ENCODE measurements around the gene NDUFS2.

The NDUFS2 gene

DNA sequence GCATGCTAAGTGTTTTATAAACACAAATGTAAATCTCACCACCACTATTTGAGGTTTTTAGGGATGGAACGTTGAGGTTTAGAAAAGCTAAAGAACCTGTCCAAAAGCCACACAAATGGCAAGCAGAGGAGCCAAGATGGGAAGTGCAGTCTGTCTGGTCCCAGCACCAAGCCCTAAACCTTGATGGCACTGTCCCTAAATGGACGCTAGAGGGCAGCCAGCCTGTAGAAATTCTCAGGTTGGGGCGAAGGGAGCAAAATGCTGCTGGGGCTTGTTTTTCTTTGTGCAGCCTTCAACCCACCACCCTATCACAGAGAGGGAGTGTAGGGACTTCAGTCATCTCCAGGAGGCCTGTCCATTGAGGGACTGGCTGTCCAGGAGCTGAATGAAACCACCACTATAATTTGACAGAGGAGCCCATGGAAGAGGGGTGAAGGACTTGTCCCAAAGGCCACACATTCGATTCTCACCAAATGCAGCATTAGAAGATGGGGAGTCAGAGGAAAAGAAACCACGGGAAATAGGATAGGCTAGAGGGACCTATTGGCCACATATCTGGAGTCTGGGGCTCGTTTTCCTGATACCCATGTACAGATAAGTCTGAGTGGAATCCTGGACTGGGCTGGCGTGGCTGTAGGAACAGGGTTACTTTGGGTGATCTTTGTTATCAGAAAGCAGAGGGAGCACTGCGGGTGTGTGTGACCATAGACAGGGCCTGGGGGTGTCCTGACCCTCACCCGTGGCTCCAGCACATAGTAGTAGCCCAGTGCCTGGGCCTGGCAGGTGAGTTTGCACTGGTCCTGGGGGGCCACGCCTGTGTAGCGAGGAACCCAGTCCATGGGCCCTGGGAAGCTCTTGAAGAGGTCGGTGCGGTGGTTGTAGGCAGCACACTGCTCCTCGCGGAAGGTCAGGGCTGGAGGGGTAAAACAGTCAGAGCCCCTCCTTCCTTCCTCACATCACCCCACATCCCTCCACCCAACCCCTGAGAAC, 9.4 kb upstream of the NDUFS2 start:
- TF ChIP-seq, protein P1, sequence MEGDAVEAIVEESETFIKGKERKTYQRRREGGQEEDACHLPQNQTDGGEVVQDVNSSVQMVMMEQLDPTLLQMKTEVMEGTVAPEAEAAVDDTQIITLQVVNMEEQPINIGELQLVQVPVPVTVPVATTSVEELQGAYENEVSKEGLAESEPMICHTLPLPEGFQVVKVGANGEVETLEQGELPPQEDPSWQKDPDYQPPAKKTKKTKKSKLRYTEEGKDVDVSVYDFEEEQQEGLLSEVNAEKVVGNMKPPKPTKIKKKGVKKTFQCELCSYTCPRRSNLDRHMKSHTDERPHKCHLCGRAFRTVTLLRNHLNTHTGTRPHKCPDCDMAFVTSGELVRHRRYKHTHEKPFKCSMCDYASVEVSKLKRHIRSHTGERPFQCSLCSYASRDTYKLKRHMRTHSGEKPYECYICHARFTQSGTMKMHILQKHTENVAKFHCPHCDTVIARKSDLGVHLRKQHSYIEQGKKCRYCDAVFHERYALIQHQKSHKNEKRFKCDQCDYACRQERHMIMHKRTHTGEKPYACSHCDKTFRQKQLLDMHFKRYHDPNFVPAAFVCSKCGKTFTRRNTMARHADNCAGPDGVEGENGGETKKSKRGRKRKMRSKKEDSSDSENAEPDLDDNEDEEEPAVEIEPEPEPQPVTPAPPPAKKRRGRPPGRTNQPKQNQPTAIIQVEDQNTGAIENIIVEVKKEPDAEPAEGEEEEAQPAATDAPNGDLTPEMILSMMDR (conservative IDR thresholded peaks at IDR 0.05; ENCODE audit: control insufficient read depth, insufficient read depth, low read depth, low read length) = peak; percentile 91
- peak; percentile 84 for DNase-seq (ENCODE audit: low read depth)
- no peak overlapping the region for H3K4me3 ChIP-seq (ENCODE audit: control insufficient read depth, low read depth, low read length)

DNA sequence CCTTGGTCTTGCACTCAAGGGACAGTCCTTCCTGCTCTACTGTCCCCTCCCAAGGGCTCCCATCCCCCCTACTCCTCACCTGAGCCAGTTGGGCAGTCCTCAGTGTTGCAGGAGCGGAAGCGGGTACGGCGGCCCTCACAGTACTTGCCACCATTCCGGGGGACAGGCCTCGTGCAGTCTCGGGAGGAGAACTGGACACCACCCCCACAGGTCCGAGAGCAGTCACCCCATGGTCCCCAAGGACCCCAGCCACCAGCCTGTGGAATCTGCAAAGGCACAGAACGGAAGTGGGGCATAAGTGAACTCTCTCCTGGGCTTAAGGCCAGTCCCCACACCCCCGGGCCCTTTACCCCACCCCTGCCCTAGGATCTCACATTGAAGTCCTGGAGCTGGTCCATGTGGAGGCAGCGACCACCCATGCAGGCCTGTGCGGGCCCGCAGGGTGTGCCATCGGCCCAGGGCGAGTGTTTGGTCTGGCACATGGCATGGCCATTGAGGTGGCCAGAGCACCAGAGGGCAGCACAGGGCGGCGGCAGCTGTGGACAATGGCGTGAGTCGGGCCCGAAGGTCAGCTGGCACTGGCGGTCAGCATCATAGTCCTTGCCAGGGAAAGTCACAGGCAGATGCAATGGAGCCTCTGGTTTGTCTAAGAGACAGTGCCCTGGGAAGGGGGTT, 8.5 kb upstream of the NDUFS2 start:
- DNase-seq (ENCODE audit: low read depth) = peak; percentile 49
- H3K4me3 ChIP-seq (ENCODE audit: control insufficient read depth, low read depth, low read length) = no peak overlapping the region
- TF ChIP-seq, protein P1 (conservative IDR thresholded peaks at IDR 0.05; ENCODE audit: control insufficient read depth, insufficient read depth, low read depth, low read length) = no peak

DNA sequence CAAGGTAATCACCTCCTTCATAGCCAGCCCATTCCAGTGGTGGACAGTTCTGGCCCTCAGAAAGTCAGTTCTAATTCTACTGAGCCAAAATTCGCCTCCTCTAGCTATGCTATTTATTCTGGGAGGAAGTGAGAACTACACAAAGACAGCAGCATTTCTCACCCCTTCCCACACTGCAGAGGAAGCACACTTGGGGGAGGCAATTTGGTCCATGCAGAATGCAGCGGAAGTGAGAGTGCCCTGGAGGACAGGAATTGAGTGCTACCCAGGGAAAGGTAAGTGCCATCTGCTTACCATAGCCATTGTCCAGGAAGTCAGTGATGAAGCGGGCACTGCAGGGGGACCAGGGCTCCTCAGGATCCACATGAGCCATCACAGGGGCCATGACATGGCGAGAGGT, 7.0 kb upstream of the NDUFS2 start:
- DNase-seq (ENCODE audit: low read depth) = no peak
- peak overlapping the region; percentile 1 for H3K4me3 ChIP-seq (ENCODE audit: control insufficient read depth, low read depth, low read length)
- TF ChIP-seq, protein P1 (conservative IDR thresholded peaks at IDR 0.05; ENCODE audit: control insufficient read depth, insufficient read depth, low read depth, low read length) = no peak

DNA sequence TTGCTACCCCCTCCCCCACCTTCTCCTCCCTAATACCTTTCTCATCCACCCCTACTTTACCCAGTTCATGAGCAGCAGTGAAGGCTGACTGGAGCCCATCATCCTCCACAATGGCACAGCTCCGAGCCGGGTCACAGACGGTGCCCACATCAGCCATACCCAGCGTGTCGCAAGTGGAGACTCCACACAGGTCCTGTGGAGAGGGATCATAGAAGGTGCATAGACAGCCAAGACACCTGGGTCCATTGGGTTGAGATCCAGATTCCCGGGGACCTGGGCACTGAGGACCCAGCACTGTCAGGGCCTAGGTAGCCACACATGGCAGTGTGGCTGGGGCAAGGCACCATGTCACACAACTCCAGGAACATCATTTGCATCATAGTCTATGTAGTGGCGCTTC, 6.1 kb upstream of the NDUFS2 start:
- H3K4me3 ChIP-seq (ENCODE audit: control insufficient read depth, low read depth, low read length) = peak overlapping the region; percentile 85
- TF ChIP-seq, protein P1 (conservative IDR thresholded peaks at IDR 0.05; ENCODE audit: control insufficient read depth, insufficient read depth, low read depth, low read length) = no peak
- no peak for DNase-seq (ENCODE audit: low read depth)

DNA sequence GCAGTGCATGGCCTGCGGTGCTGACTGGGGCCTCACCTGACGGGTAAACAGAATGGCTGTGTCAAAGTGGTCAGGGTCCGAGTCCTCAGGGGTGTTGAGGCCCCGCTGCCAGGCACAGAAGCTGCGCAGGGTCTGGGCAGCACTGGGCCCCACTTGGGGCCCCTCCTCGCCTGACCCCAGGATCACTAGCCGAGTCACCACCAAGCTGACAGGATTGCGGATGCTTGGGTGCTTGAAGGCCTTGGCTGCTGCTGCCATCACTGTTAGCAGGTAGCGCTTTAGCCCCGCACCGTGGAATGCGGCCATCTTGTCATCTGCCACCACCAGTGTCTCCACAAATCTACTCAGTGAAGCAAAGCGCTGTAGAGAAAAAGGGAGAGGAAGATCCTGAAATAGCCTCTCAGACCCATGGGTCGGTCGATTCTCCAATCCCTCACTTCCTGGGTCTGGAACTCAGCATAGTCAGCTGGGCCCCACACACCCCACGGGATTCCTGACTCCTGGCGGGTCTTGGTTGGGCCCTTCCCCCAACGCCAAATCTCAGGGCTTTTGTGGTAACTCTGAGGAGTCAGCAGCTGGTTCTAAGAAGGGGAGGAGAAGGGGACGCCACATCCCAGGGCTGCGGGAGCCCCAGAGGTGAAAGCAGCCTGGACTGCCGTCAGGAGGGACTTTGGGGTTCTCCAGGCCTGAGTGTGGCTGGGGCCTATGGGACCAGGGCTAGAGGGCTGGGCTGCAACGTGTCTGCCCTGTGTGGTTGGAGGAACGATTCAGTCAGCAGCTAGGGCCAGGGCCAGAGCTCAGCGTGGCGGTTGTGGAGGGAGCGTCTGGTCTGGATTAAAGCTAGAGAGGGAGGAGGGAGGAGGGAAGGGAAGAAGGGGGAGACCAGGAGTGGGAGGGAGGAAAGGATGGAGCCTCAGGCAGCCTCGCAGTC, 5.4 kb upstream of the NDUFS2 start:
- peak; percentile 93 for DNase-seq (ENCODE audit: low read depth)
- TF ChIP-seq, protein P1 (conservative IDR thresholded peaks at IDR 0.05; ENCODE audit: control insufficient read depth, insufficient read depth, low read depth, low read length) = no peak
- peak overlapping the region; percentile 85 for H3K4me3 ChIP-seq (ENCODE audit: control insufficient read depth, low read depth, low read length)

All from fibroblast of mammary gland (primary cell).